Erythroblast (primary cell): Measurements from ENCODE around the gene TBX18.

Source experiments
- DNase-seq, 2 experiments: peaks; one replicate each; lab custom pipeline; 2025; lab: John Stamatoyannopoulos, UW
- GATA1 ChIP-seq: IDR thresholded peaks from 2 replicates; pipeline ENCODE4 v1.6.1; 2011; ENCODE audit warnings: low read depth, mild to moderate bottlenecking, control low read depth, low read length, moderate library complexity
- POLR2A ChIP-seq: IDR thresholded peaks from 2 replicates; pipeline ENCODE4 v1.6.1; 2011; ENCODE audit warnings: mild to moderate bottlenecking, low read length

TBX18 gene

DNA sequence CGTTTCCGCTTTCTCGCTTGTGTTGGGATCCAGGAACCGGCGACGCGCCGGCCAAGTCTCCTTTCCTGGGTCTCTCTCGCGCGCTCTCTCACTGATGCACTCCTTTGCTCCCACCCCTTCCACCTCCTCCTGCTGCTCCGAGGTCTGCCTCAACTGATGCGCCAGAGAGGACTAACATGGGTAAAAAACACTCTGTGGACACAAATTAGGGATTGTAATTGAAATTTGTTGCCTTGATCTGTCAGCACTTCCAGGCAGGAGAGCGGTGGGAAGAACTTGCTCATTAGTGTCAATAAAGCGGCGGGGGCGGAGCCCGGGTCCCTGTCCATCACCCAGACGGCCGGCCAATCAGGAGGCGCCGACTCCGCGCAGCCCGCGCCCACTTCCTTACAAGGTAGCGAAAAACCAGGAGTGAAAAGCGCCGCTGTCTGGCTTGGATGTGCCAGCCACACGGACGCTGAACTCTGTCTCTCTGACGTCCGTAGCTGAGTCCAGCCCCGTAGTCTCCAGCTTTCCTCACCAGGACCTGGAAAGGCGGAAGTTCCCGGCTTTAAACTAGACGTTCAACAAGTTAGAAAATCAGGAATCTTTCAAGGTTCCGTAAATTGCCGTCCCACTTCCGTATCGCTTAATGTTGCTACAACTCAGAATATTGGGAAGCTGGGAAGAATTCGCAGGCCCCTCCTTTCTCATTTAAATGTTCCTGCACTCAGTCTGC, at the start of gene TBX18:
TSS of gene TBX18 (minus strand) at position 267 of the 718 bp plus-strand sequence. CDS start 417 bp downstream, outside the sequence.
- no peak for TF ChIP-seq GATA1
- no peak for TF ChIP-seq POLR2A
- peak; percentile 42 to 62 for DNase-seq

DNA sequence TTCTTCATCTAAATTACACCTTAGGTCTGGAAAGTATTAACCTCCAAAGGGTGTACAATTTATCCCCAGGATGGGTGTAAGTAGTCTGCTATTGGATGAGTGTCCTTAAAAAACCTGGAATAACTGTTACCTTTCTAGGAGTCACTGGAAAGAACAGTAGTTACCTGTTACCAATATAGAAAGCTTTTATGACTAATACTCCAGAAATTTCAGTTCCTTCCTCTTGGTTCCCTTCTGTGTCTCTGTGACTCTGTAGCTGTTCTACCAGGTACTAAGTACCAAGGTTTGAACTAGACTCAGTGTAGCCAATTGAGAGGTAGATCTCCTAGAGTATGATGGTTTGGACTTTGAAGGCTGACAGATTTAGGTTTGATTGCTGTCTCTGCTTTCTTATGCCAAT, 47.0 kb upstream of the TBX18 start:
- TF ChIP-seq GATA1, result no peak
- no peak for TF ChIP-seq POLR2A
- no peak for DNase-seq

DNA sequence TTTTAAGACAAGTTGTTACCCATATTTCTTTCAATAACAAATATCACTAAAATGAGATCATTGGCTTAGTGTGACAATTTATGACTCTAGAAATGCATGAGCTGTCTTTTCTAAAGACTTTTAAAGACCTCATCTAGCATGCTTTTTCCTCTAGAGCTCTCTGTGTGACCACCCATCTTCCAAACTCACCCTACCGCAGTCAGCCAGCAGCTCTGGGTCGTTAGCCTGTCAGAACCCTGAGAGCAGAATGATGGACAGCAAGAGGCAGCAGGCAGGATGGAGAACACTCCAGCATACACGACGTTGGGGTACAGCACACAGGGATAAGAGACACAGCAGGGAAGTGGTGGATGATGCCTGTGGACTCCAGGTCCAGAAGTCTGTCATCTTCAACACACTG, 45.1 kb upstream of the TBX18 start:
- no peak for DNase-seq
- TF ChIP-seq POLR2A, result no peak
- no peak for TF ChIP-seq GATA1

DNA sequence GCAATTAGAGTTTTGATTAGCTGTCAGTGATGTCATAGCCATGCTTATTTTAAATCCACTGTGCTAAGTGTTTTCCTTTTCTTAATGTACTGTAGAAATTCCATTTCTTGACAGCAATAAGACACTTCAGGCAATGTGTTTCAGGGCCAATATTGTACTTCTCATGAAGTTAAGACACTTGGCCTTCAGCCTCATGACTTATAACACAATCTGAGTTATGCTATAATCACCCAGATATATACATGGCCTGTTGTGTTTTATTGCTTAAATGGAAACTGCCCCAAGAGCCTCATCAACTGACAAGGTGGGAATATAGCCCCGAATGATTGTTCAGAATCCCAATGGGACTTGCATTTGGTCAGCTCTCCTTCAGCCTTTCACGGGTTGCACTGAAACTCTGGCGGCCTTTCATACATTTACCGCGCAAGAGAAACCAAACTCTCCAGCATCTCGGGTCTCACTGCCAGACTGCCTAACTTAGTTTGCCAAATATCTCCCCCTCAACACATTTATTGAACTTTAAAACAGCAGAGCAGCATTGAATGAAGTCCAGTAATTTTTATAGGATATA, 44.2 kb upstream of the TBX18 start:
- DNase-seq, result no peak
- TF ChIP-seq POLR2A, result no peak
- no peak for TF ChIP-seq GATA1

DNA sequence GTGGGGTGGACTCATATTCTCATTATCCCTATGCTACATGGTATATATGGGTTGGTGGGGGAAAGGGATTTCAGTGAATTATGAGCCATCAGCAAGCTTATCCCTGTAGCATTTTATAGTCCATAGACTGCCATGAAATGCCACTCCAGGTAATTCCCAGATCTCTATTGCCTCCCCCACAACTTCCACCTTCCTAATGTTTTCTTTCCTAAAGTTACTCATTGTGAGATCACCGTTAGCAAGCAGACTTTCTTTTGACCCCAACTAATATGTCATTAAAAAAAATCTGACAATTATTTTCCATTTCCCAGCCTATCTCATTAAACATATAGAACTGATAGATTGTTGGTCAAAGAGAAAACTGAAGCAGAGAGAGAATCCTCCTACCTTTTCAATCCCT, 40.7 kb upstream of the TBX18 start:
- no peak for DNase-seq
- TF ChIP-seq GATA1, result no peak
- TF ChIP-seq POLR2A, result no peak

DNA sequence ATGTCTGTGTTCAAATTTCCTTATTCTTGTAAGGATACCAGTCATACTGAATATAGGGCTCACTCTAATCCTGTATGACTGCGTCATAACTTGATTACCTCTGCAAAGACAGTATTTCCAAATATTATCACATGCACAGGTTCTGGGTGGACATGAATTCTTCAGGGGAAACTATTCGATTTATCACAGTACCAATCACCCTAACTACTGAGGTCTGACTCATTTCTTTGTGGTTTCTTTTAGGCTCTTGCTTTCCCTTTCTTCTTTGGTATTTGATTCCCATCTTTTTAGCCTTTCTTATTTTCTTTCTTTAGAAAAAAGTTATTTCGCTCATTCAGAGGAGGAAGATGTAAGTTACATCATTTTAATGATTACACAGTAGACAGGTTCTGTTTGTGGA, 40.3 kb upstream of the TBX18 start:
- DNase-seq, result no peak
- TF ChIP-seq GATA1 (no peak), POLR2A (no peak)

DNA sequence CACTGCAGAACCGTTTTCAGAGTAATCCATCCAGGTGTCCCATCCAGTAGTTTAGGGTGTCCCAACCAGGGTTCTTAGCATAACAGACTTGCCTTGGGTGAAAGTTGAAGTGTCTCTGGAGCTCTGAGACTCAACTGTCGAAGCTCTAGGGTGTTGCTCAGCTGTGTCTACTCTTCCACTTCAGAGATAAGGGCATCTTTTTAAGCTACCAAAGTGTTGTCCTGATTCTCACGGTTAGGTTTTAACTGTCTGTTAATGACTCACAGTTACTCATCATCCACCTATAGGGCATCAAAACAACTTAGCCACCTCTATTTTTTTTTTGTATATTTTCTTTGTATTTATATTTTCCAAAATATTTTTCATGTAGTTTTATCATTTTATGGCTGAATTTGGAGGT, 36.9 kb upstream of the TBX18 start:
- no peak for TF ChIP-seq POLR2A
- TF ChIP-seq GATA1, result no peak
- no peak for DNase-seq

DNA sequence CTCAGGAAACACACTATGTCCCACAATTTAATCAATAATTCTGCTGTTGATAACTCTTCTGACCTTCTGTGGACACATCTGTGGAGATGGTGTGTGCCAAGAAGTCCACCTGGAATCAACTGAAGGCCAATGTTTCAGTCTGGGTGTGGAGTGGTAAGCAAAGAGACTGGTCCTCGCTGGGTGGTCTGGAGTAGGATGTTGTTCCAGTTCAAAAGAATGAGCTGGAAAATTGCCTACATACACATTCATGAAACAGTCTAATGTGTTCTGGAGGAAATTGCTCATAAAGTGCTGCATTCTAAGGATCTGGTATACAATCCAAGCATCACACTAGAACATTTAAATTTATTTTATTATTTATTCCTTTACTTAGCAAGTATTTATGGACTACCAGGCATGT, 33.9 kb upstream of the TBX18 start:
- TF ChIP-seq POLR2A (no peak), GATA1 (no peak)
- DNase-seq, result no peak

DNA sequence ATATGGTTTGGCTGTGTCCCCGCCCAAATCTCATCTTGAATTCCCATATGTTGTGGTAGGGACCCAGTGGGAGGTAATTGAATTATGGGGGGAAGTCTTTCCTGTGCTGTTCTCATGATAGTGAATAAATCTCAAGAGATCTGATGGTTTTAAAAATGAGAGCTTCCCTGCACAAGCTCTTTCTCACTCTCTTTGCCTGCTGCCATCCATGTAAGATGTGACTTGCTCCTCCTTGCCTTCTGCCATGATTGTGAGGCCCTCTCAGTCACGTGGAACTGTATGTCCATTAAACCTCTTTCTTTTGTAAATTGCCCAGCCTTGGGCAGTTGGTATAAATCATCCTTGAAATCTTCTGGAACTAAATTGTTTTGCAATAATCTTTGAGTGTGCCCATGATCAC, 31.9 kb upstream of the TBX18 start:
- DNase-seq, result no peak
- TF ChIP-seq POLR2A, result no peak
- no peak for TF ChIP-seq GATA1

DNA sequence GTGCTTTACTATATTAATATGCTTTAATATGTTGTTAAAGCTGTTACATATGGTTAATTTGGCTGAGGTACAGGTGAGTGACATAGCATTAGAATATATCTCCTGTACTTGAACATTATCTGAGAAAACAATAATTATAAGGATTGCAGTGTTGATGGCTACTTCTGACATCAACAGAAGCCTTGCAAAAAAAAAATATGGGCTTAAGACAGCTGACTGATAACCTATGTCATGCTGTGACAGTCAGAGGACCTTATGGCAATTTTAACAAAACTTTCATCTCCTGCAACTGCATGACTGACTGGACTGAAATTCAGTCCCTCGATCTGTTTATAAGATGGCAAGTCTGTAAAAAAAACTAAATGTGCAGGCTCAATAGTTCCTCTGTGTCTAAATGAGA, 27.5 kb upstream of the TBX18 start:
- no peak for DNase-seq
- TF ChIP-seq POLR2A, result no peak
- TF ChIP-seq GATA1, result no peak

DNA sequence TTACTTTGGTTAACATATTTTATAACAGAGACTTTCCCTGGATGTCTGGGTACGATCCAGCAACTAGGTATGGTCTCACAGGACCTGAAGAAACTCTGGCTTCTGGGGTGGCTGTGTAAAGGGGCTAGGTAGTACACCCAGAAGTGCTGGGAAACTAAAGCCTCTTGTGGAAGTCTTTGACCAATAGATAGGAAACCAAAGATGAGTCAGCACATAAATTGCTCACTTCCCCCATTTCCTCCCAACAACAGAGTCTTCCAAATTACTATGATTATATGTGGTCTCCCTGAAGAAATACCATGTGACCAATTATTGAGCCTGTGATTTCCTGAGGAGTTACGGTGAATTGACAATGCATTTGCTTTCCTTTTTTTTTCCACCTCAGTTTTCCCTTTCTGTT, 26.8 kb upstream of the TBX18 start:
- no peak for TF ChIP-seq GATA1
- no peak for TF ChIP-seq POLR2A
- no peak for DNase-seq

DNA sequence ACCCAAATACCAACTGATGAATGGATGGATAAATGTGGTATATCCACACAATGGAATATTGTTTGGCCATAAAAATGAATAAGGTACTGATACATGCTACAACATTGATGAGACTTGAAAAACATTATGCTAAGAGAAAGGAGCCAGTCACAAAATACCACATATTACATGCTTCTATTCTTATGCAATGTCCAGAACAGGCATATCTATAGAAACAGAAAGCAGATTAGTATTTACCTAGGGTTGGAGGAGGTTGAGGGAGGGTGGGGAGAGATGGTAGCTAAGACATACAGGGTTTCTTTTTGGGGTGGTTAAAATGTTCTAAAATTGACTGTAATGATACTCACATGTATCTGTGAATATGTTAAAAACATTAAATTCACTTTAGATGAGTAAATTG, 24.8 kb upstream of the TBX18 start:
- TF ChIP-seq POLR2A (no peak), GATA1 (no peak)
- DNase-seq, result no peak

DNA sequence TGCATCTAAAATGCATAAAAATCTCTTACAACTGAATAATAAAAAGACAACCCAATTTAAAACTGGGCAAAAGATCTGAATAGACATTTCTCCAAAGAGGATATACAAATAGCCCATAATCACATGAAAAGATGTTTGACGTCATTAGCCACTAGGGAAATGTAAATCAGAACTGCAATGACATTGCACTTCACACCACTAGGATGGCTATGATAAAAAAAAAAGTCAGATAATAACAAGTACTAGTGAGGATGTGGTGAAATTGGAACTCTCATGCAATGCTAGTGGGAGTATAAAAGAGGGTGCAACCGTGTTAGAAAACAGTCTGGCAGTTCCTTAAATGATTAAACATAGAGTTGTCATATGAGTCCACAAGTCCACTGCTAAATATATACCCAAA, 24.3 kb upstream of the TBX18 start:
- TF ChIP-seq POLR2A (no peak), GATA1 (no peak)
- DNase-seq, result no peak

DNA sequence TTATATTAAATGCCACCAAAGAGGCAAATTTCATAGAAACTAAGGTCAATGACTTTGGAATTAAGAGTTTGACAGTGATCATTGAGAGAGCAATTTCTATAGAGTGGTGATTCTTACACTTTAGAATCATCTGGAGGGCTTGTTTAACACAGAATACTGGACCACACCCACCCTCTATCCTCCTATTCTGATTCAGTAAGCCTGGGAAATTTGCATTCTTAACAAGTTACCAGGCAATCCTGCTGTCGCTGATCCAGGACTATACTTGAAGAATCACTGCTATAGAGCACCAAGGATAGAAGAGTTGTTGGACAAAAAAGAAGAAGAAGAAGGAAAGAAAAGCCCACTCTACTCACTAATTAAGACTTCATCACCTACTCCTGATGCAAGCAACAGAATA, 21.3 kb upstream of the TBX18 start:
- TF ChIP-seq POLR2A (no peak), GATA1 (no peak)
- no peak for DNase-seq

DNA sequence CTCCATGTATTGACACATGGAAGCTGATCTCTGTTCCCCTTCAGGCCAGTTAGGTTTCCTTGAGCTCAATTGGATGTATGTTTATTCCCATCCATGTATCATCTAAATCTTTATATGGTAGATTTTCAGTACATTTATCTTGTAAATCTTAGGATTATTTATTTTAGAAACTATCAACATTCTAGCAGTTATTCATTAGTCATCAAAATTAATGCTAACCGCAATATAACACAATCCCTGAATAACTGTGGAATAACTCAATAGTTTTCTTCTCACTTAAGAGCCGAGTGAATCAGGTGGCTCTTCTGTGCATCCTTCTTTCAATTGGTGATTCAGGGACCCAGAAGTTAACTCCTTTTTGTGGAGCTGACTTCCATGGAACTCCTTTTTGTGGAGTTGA, 15.5 kb upstream of the TBX18 start:
- TF ChIP-seq POLR2A (no peak), GATA1 (no peak)
- DNase-seq, result no peak

DNA sequence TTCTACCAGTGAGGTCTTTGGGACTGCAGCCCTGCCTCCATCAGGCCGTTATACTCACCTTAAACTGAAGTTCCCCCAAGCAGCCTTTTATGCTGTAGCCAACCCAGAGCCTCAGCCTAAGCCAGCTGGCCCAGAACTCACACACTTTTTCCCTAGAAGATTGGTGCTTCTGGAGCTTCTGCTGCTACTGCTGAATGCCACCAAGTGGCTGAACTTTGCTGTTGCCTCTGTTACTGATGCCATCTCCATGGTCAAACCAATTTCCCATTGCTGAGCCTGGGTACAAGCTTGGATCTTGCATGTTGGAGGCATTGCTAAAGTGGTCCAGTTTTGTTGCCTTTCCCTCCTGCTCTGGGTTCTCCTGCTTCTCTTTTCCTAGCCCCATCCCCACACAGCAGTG, 15.0 kb upstream of the TBX18 start:
- no peak for DNase-seq
- TF ChIP-seq POLR2A (no peak), GATA1 (no peak)
